Measurements from ENCODE around the gene NUBPL.

NUBPL gene

GRCh38 chr14:31677630-31678029 is 116.4 kb downstream of the NUBPL start:
- no peak for DNase-seq (ENCODE audit: low spot score)
- TF ChIP-seq, protein P1, sequence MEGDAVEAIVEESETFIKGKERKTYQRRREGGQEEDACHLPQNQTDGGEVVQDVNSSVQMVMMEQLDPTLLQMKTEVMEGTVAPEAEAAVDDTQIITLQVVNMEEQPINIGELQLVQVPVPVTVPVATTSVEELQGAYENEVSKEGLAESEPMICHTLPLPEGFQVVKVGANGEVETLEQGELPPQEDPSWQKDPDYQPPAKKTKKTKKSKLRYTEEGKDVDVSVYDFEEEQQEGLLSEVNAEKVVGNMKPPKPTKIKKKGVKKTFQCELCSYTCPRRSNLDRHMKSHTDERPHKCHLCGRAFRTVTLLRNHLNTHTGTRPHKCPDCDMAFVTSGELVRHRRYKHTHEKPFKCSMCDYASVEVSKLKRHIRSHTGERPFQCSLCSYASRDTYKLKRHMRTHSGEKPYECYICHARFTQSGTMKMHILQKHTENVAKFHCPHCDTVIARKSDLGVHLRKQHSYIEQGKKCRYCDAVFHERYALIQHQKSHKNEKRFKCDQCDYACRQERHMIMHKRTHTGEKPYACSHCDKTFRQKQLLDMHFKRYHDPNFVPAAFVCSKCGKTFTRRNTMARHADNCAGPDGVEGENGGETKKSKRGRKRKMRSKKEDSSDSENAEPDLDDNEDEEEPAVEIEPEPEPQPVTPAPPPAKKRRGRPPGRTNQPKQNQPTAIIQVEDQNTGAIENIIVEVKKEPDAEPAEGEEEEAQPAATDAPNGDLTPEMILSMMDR (IDR thresholded peaks at IDR 0.05; ENCODE audit: borderline replicate concordance, control extremely low read depth, extremely low read depth, insufficient read depth, missing control alignments), result no peak
- in situ Hi-C loops (cut with MboI; ENCODE audit: low sequenced_read_pairs, unreplicated experiment), result no loop called here

- in situ Hi-C loops (cut with MboI; ENCODE audit: low sequenced_read_pairs, unreplicated experiment), result no loop called here
- TF ChIP-seq, protein P1 (IDR thresholded peaks at IDR 0.05; ENCODE audit: borderline replicate concordance, control extremely low read depth, extremely low read depth, insufficient read depth, missing control alignments), result no peak
- no peak for DNase-seq (ENCODE audit: low spot score)
These were observed 117.4 kb downstream of the NUBPL start for GRCh38 chr14:31678421-31679249.

- TF ChIP-seq, protein P1 (IDR thresholded peaks at IDR 0.05; ENCODE audit: borderline replicate concordance, control extremely low read depth, extremely low read depth, insufficient read depth, missing control alignments), result no peak
- no peak for DNase-seq (ENCODE audit: low spot score)
- in situ Hi-C loops (cut with MboI; ENCODE audit: low sequenced_read_pairs, unreplicated experiment), result no loop called here
These were observed 121.6 kb downstream of the NUBPL start for GRCh38 chr14:31682768-31683167.

DNA sequence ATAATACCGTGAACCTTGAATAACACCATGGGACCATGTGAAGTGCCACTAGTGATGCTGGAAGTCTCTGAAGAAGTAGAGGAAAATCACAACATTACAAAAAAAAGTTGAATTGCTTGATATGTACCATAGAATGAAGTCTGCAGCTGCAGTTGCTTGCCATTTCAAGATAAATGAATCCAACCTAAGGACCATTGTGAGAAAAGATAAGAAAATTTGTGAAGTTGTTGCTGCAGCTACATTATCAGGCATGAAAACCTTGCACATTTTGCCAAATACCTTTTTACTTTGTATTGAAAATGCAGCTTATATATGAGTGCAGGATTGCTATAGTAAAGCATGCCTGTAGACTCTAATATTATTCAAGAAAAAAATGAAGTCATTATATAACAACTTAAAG is 126.5 kb downstream of the NUBPL start:
- no peak for DNase-seq (ENCODE audit: low spot score)
- TF ChIP-seq, protein P1 (IDR thresholded peaks at IDR 0.05; ENCODE audit: borderline replicate concordance, control extremely low read depth, extremely low read depth, insufficient read depth, missing control alignments), result no peak
- in situ Hi-C loops (cut with MboI; ENCODE audit: low sequenced_read_pairs, unreplicated experiment), result no loop called here

DNA sequence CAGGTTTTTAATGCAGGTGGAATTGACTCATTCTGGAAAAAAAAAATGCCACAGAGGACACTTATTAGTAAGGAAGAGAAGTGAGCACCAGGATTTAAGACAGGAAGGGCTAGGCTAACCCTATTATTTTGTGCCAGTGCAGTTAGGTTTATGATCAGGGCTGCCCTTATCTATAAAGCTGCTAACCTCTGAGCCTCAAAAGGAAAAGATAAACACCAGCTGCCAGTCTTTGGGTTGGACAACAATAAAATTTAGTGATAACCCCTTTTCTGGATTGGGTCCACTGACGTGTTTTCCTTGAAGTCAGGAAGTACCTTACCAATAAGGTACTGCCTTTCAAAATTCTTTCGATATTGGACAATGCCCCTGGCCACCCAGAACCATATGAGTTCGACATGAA is 128.9 kb downstream of the NUBPL start:
- no peak for DNase-seq (ENCODE audit: low spot score)
- TF ChIP-seq, protein P1 (IDR thresholded peaks at IDR 0.05; ENCODE audit: borderline replicate concordance, control extremely low read depth, extremely low read depth, insufficient read depth, missing control alignments), result no peak
- in situ Hi-C loops (cut with MboI; ENCODE audit: low sequenced_read_pairs, unreplicated experiment), result no loop called here

DNA sequence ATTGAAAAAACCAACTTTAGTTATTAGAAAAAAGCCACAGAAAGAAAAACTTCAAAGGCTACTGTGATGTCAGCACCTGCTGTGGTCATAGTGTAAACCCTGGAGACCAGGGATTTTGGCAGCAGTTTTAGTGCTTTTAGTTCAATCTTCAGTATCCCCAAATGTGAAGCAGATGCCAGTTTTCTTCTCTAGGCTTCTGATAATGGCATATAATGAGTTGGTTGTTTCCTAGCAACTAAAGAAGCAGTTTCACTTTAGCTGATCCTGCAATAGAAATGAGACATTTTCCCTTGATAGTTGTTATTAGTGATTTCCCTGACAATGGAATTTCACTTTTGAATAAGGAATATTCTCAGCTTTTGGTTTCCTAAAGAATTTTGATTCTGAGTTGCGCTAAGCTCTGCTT is 131.2 kb downstream of the NUBPL start:
- TF ChIP-seq, protein P1 (IDR thresholded peaks at IDR 0.05; ENCODE audit: borderline replicate concordance, control extremely low read depth, extremely low read depth, insufficient read depth, missing control alignments), result no peak
- DNase-seq (ENCODE audit: low spot score), result peak; percentile 27
- in situ Hi-C loops (cut with MboI; ENCODE audit: low sequenced_read_pairs, unreplicated experiment), result no loop called here
